ENCODE data around the gene SKAP2. TPM values are rescaled to one million over a fixed set of nuclear protein-coding genes. Genes with fewer than 3 reads are reported as not detected.

The SKAP2 gene
- total and polyA plus RNA-seq, 2 donors (not counting 3 experiments of a cell fraction or from before 2014, with no cell fraction given), result 4.0 to 27.6 TPM

- ChIA-PET CTCF (interaction anchor here (2.3 to 2.7 kb wide), 2 partner anchors 11 to 288 kb away, joined by 12 to 14 read pairs; no protein-coding TSS in a partner anchor), POLR2A (interaction anchor here (0.7 kb wide), 1 partner anchor 23 kb away, joined by 3 read pairs; no protein-coding TSS in a partner anchor)
- H2AFZ ChIP-seq (ENCODE audit: low read depth, low read length), result no peak overlapping the region
- H3K9me3 ChIP-seq (replicated peaks; ENCODE audit: control insufficient read depth, insufficient read depth, low read length), result no peaks in the 10 kb centered on the region
- peaks cover 10% of the 10 kb centered on the region for H3K4me1 ChIP-seq (ENCODE audit: control insufficient read depth, extremely low read depth, insufficient read depth, low read length)
- DNase-seq (ENCODE audit: low read depth, low spot score) (no peak), FAIRE-seq (no peak)
- no peak overlapping the region for H3K4me3 ChIP-seq (replicated peaks in 1 of 3; ENCODE audit: insufficient read depth in 1 of 3, low read depth in 1 of 3, low read length in 3 of 3)
- H3K4me2 ChIP-seq (ENCODE audit: insufficient read depth, low read length), result no peak overlapping the region
- H3K36me3 ChIP-seq (ENCODE audit: control insufficient read depth in 2 of 2, extremely low read depth in 1 of 2, insufficient read depth in 2 of 2, low read length in 2 of 2), result no peaks in the 10 kb centered on the region
- BruUV-seq (replicated peaks), result no TSS peak
- TF ChIP-seq FOS (IDR thresholded peaks at IDR 0.05; ENCODE audit: borderline replicate concordance, insufficient read depth, low read length) (no peak), POLR2A (IDR thresholded peaks at IDR 0.05; ENCODE audit: low read depth, low read length) (no peak), POLR2AphosphoS5 (IDR thresholded peaks at IDR 0.05; ENCODE audit: insufficient read depth, low read depth, low read length) (no peak), MYC (IDR thresholded peaks at IDR 0.05; ENCODE audit: low read depth, low read length) (no peak), JUN (IDR thresholded peaks at IDR 0.05; ENCODE audit: borderline replicate concordance, insufficient read depth, insufficient read length, low read depth) (no peak), EZH2 (IDR thresholded peaks at IDR 0.05; ENCODE audit: borderline replicate concordance, low read depth, low read length, severe bottlenecking) (no peak), GATA2 (IDR thresholded peaks at IDR 0.05; ENCODE audit: insufficient read depth, insufficient read length, low read depth, low read length) (no peak), MAX (IDR thresholded peaks at IDR 0.05; ENCODE audit: insufficient read depth, insufficient read length) (no peak)
- TF ChIP-seq, protein P1, sequence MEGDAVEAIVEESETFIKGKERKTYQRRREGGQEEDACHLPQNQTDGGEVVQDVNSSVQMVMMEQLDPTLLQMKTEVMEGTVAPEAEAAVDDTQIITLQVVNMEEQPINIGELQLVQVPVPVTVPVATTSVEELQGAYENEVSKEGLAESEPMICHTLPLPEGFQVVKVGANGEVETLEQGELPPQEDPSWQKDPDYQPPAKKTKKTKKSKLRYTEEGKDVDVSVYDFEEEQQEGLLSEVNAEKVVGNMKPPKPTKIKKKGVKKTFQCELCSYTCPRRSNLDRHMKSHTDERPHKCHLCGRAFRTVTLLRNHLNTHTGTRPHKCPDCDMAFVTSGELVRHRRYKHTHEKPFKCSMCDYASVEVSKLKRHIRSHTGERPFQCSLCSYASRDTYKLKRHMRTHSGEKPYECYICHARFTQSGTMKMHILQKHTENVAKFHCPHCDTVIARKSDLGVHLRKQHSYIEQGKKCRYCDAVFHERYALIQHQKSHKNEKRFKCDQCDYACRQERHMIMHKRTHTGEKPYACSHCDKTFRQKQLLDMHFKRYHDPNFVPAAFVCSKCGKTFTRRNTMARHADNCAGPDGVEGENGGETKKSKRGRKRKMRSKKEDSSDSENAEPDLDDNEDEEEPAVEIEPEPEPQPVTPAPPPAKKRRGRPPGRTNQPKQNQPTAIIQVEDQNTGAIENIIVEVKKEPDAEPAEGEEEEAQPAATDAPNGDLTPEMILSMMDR (IDR thresholded peaks at IDR 0.05; ENCODE audit: extremely low read depth in 1 of 2, insufficient read depth in 1 of 2, low read depth in 1 of 2, low read length in 2 of 2), result no peak
- dilution Hi-C loops (cut with MboI; ENCODE audit: extremely low pct_ligation_motif_present, low sequenced_read_pairs) (no loop called here), intact Hi-C loops (cut with micrococcal nuclease) (no loop called here)
- H3K9ac ChIP-seq (replicated peaks; ENCODE audit: extremely low read depth, insufficient read depth, low read length), result no peak overlapping the region
- no peaks in the 10 kb centered on the region for H3K9me1 ChIP-seq (replicated peaks; ENCODE audit: control insufficient read depth, extremely low read depth, insufficient read depth, low read length)
- no peaks in the 10 kb centered on the region for H3K79me2 ChIP-seq (ENCODE audit: control insufficient read depth, insufficient read depth, low read length)
- H4K20me1 ChIP-seq (replicated peaks; ENCODE audit: control insufficient read depth, extremely low read depth, insufficient read depth, low read length), result no peaks in the 10 kb centered on the region
- peaks cover 0 to 1% of the 10 kb centered on the region in 2 experiments for H3K27me3 ChIP-seq (ENCODE audit: control insufficient read depth in 2 of 2, insufficient read depth in 2 of 2, low read length in 2 of 2)
- H3K27ac ChIP-seq (ENCODE audit: insufficient read depth, low read depth, low read length), result no peak overlapping the region
Measured at GRCh38 chr7:26656735-26657134, 207.7 kb downstream of the SKAP2 start.
